Fibroblast of the aortic adventitia (primary cell): ENCODE results near the gene SERTAD4. TPM values are rescaled to one million over a fixed set of nuclear protein-coding genes. Genes with fewer than 3 reads are reported as not detected.
A peak's percentile ranks its signal among the peaks of the same experiment; 100 is the strongest.

Source experiments
- DNase-seq: peaks from one replicate; pipeline ENCODE4 v3.0.0-alpha.2; 2010; ENCODE audit warnings: low read depth
- H3K4me3 ChIP-seq: 2 replicates; pipeline ENCODE4 v1.5.1; 2011; ENCODE audit warnings: low read depth, mild to moderate bottlenecking, control low read depth, low read length, moderate library complexity
- total RNA-seq: library from RNA; depleted of rRNA; stranded (reverse); fragments of >200 nt; gene quantifications from 2 replicates; pipeline ENCODE4 v1.2.3, GENCODE V29; 2012; ENCODE audit warnings: low replicate concordance
- TF ChIP-seq, protein P1 (sequence below): IDR thresholded peaks from 2 replicates; pipeline ENCODE4 v1.5.1; 2011; ENCODE audit warnings: mild to moderate bottlenecking, low read length, control low read depth, inconsistent platforms; ENCODE audit not compliant: insufficient read depth

Gene SERTAD4
- total RNA-seq, 1 donor, result 16.7 TPM

DNA sequence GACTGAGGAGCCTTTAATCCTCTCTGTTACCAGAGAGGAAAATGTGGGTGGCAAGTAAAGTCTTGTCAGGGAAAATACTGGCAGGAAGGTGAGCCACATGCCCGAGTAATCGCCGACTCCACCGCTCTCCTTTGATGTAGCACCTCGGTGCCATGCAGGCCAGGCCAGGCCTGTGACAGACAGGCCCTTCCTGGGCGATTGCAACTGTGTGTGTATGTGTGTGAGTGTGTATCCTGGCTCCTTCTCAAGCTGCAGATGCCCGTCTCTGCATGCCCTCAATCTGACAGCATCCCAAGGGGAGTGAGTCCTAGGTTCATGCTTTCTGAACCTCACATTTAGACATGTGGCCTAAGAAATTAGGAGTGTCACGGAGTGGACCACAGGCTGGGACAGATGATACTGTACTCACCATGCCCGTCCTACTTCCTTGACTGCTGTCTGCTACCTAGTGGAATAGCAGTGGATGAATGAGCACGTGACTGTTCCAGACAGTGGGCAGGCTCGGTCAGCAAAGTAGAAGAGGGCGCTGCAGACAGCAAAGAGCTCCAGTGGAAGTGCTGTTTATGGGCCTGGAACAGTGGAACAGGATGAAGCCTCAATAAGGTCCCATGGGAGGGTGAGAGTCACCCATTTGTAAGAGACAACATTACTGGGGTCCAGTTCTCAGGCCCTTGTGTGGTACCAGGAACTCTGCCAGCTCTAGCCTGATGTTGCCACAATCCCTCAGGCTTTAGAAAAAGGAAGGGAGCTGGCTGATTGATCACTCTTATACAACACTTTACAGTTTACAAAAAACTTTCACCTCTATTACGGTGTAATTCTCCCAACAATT is 25.3 kb downstream of the SERTAD4 start:
- DNase-seq, result no peak
- no peak overlapping the region for H3K4me3 ChIP-seq
- TF ChIP-seq, protein P1, sequence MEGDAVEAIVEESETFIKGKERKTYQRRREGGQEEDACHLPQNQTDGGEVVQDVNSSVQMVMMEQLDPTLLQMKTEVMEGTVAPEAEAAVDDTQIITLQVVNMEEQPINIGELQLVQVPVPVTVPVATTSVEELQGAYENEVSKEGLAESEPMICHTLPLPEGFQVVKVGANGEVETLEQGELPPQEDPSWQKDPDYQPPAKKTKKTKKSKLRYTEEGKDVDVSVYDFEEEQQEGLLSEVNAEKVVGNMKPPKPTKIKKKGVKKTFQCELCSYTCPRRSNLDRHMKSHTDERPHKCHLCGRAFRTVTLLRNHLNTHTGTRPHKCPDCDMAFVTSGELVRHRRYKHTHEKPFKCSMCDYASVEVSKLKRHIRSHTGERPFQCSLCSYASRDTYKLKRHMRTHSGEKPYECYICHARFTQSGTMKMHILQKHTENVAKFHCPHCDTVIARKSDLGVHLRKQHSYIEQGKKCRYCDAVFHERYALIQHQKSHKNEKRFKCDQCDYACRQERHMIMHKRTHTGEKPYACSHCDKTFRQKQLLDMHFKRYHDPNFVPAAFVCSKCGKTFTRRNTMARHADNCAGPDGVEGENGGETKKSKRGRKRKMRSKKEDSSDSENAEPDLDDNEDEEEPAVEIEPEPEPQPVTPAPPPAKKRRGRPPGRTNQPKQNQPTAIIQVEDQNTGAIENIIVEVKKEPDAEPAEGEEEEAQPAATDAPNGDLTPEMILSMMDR, result no peak

DNA sequence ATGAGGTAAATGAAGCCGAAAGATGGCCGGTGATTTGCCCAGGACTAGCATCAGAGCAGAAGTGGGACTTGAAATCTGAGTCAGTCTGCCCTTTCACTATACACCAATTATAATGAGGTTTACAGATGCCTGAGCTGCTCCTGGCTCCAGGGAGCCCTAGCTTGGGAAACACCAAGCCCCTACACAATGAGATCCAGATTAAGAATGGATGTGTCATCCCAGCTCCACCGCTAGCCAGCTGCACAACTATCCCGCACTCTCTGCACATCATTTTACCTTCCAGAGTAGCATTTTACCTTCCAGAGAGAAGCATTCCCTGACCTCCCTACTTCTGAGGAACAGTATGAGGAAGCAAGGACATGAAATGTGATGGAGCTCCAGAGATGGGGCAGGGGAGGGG is 27.0 kb downstream of the SERTAD4 start:
- DNase-seq, result peak; percentile 86
- TF ChIP-seq, protein P1, result no peak
- H3K4me3 ChIP-seq, result no peak overlapping the region

DNA sequence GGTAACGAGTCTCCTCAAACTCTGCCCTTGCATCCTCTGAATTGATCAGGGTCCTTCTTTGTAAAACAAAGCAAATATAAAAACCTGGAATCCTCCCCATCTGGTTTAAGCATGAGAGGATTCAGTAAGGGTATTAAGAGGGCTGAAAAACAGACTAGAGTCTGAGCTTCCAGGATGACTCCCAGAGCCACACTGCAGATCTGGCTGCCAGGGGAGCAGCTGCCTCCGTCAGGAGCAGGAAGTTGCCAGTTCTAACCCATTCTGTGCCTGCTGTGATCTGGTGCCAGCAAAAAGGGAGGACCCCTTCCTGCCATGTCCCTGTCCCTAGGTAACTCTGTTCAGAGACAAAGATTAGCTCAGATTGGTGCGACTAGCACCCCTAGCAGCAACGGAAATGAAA is 27.5 kb downstream of the SERTAD4 start:
- no peak overlapping the region for H3K4me3 ChIP-seq
- TF ChIP-seq, protein P1, result no peak
- DNase-seq, result peak; percentile 29

DNA sequence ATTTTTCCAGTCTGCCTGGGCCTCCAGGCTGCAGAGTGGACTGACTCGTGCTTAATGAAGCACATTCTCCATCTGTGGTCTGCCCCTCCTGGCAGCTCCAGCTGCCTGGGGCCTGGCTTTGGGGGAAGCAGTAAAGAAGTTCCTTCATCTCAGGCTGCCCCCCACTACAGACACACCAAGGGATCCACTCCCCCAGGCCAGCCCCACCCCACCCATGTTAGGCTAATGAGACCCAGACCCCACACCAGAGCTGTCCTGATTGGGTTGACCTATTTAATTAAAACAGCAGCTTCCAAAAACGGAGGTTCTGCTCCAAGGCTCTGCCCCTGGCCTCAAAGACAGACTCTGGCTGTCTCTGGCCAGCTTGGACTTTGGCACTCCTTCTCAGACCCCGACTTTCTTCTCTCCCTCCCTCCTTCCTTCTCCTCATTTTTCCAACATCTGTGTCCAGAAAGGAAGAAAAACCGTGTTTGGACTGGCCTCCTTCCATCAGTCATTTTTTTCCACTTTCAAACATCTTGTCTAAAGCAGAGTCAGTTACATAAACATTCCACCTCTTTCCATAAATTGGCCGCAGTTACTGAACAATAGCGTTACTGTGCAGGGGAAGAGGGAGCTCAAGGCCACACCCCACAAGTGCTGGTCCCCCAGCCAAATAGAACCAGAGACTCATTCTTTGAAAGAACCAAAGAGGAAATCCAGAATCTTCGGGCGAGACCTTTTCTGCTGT is 29.7 kb downstream of the SERTAD4 start:
- peak; percentile 99 for DNase-seq
- H3K4me3 ChIP-seq, result no peak overlapping the region
- TF ChIP-seq, protein P1, result no peak

DNA sequence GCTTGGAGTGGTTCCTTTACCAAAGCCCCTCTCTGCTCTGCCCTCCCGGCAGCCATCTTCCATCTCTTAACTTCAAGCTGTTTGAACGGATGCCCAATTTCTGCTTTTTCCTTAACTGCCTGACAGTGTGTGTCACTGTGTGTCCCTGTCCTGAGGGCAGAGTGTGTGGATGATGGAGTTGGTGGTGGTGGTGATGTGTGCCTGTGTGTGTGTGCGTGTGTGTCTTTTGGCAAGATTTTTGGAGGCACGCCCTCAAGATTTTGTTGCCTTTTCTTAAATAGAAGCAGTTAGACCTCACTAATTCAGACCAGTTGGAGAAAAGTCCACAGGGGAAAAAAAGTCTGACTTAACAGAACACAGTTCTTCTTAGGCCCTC is 30.3 kb downstream of the SERTAD4 start:
- no peak overlapping the region for H3K4me3 ChIP-seq
- peak; percentile 93 for DNase-seq
- TF ChIP-seq, protein P1, result no peak

DNA sequence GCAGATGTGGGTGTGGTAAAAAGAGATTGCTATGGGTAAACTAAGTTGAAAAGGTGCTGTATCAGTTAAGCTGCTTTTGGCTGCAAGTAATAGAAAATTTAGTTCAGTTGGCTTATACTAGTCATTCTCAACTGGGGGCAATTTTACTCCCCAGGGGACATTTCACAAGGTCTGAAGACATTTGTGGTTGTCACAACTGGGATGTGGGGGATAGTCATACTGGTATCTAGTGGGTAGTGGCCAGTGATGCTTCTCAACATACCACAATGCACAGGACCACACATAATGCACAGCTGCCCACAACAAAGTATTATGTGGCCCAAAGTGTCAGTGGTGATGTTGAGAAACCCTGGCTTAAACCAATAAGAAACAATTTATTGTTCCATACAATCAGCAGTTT is 31.4 kb downstream of the SERTAD4 start:
- TF ChIP-seq, protein P1, result no peak
- DNase-seq, result no peak
- H3K4me3 ChIP-seq, result no peak overlapping the region
